LHCN-M2 (cell line): ENCODE results near the gene MINAR1. TPM values are rescaled to one million over a fixed set of nuclear protein-coding genes. Genes with fewer than 3 reads are reported as not detected.
A peak's percentile ranks its signal among the peaks of the same experiment; 100 is the strongest.

Experiments
- DNase-seq: peaks from one replicate; pipeline ENCODE4 v3.0.0-alpha.2; 2012; ENCODE audit warnings: low read depth
- total RNA-seq: library from RNA; depleted of rRNA; stranded (reverse); fragments of >200 nt; gene quantifications from 2 replicates; pipeline ENCODE4 v1.2.3, GENCODE V29; 2014; rRNA removed

MINAR1 gene
- total RNA-seq, 1 experiment from 2014 or later: 0.52 TPM

DNA sequence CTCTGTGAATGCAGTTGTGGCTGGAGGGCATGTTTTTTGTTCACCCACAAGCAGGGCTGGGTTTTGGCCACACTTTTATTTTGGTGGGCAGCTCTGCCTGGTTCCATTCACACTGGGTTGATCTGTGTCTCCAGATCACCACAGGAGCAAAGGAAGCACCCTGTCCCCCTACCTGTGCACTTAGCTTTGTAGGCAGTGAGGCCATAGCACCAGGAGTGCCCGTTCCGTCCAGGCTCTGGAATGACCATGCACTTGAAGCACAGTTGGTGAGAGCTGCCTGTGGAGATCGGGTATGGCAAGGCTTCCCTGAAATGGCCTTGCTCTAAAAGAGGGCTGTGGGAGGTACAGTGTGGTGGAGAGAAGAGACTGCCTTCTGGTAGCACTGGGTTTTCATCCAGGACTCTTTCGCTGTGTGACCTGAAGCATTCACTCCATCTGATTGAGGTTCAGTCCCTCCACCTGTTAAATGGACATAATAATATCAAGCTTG, 31.7 kb downstream of the MINAR1 start:
- no peak for DNase-seq

GRCh38 chr15:79466488-79466887, 34.4 kb downstream of the MINAR1 start:
- DNase-seq: no peak

DNA sequence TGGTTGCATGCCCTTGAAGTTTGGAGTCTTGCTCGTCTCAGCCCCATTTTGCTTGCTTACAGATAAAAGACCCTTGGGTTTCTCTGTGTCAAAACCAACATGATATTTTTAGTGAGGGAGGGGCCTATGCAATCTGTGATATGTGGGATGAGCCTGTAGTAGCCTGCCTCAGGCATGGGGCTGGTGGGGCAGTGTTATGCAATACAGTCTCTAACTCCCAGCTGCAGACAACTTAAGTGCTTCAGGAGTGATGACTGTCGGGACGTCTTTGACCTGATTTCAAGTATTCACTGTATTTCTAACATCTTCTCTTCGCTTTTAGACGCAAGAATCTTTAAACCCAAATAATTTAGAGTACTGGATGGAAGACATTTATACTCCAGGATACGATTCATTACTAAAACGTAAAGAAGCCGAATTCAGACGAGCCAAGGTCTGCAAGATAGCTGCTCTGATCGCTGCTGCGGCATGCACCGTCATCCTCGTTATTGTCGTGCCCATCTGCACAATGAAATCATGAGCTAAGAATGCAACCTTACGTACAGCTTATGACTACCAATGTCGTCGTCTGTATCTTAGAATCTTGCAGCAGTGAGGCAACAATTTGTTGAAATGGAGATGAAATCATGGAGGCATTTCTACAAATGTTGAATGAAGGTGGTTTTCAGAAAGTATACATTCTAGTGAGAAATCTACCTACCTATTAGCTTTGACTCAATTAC, 35.9 kb downstream of the MINAR1 start:
- DNase-seq: no peak

GRCh38 chr15:79472446-79472845, 40.3 kb downstream of the MINAR1 start:
- no peak for DNase-seq

DNA sequence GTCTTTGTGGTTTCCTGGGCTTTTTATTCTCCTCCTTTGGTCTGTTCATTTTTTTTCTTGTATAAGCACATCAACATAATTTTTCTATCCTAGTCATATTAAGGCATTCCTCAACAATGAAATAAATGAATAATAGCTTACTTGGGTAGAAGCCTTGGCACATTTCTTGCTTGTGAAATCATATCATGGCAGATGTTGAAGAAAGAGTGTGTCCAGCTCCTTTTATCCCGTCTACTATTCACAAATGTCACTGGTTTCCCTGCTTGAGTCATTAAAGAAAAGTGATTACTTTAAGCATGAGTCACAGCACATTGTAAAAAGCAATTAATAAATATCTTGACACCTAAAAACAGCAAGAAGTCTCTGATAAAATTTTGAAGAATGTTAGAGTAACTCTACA, 42.1 kb downstream of the MINAR1 start:
- DNase-seq: peak; percentile 34

- peak; percentile 6 for DNase-seq
Observed at GRCh38 chr15:79475306-79475705, 43.2 kb downstream of the MINAR1 start.

- DNase-seq: no peak
Observed at GRCh38 chr15:79478108-79478507, 46.0 kb downstream of the MINAR1 start.

GRCh38 chr15:79479616-79480015, 47.5 kb downstream of the MINAR1 start:
- DNase-seq: no peak

DNA sequence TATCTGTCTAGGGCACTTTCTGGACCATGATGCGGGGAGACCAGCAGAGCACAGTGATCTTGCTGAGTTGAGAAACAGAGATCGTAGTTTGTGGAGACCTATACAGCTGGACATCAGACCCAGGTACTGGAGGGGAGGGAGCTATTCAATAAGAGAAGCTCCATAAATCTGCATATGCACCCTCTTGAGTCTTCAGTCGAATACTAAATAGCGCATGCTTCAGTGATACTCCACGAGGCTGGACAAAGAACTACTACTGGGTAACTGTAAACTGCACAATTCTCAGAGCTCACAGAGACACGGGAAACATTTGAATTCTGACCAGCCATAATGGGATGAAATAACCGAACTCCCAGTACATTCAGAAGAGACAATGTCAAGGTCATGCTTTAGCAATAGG, 49.7 kb downstream of the MINAR1 start:
- no peak for DNase-seq

Other genes starting within 250 kb of the MINAR1 start
- not detected in 2 replicates for gene ANKRD34C, start 149.6 kb upstream of the MINAR1 start, total RNA-seq
- 126 and 163 TPM in 2 replicates for gene TMED3, start 121.2 kb upstream of the MINAR1 start, total RNA-seq